K562 treated with DMSO at 1 percent for 12 hours (cell line): ENCODE results near the gene APOL4. TPM values are rescaled to one million over a fixed set of nuclear protein-coding genes. Genes with fewer than 3 reads are reported as not detected.

Experiments
- total RNA-seq: library from RNA; unstranded; fragments of 300-600 nt; gene quantifications from 2 replicates; pipeline ENCODE4 v1.2.3, GENCODE V29; 2022; ENCODE audit not compliant: insufficient read depth

Gene APOL4, protein sequence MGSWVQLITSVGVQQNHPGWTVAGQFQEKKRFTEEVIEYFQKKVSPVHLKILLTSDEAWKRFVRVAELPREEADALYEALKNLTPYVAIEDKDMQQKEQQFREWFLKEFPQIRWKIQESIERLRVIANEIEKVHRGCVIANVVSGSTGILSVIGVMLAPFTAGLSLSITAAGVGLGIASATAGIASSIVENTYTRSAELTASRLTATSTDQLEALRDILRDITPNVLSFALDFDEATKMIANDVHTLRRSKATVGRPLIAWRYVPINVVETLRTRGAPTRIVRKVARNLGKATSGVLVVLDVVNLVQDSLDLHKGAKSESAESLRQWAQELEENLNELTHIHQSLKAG
- total RNA-seq, result 15.9 and 26.1 TPM in 2 replicates

DNA sequence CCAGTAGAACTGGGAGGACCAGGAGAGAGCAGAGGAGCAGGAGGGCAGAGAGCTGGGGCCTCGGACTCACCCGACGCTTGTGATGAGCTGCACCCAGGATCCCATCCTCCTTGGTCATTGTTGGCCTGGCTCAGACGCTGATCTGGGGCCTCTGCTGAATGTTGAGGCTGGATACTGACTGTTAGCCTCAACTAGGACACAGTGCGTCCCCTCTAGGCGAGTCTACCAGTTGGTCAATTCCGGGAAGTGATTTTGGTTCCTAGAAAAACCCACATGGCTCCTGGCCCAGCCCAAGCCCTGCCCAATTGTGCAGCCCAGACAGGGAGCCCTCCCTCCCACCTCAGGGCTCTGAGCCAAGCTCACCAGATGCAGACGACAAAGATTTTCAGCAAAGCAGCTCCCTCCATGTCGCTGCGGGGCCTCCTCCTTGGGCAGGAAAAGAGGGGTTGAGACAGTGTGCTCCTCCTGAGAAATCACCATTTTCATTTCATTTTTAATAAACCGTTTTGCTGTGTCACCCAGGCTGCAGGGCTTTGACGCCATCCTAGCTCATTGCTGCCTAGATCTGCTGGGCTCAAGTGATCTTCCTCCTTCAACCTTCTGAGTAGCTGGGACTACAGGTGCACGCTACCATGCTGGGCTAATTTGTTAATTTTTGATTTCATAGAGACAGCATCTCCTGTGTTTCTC, at the start of gene APOL4:
APOL4 (minus strand) TSS at position 180 of the 690 bp plus-strand sequence; CDS start at position 105, 75 bp downstream.

DNA sequence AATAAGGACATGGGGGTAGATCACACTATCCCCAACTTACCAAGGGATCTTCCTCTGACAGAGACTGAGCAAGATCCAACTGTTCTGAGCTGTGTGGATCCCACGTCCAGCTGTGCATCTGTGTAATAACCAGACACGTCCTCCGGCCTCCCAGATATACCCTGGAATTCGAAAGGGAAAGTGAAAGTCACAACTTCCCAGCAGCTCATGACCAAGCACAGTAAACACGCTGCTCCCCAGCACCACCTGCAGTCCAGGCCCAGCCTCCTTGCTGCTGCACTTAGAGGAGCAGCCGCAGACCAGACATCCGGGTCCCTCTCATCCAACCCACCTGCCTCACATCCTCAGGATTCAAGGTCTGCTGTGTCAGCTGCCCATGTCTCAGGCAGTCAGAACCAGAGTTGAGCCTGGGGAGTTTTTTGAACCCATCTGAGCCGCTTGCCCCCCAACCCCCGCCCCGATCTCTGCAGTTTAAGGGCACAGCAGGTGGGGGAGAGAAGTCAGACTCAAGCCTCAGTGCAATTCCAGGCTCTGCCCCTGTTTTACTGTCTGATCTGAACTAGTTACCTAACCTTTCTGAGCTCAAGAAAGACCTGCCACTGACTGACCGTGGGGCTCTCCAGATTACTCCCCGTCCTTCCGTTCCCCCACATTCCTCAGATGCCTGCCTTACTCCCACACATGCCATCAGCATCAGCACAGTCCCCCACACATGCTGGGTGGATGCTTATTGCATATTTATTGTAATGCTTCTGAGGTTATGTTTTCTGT, 38.0 kb upstream of the APOL4 start, which contains the start of gene APOL2:
APOL2 (minus strand) TSS at position 127 of the 771 bp plus-strand sequence. CDS start 6,365 bp downstream, outside the sequence.

DNA sequence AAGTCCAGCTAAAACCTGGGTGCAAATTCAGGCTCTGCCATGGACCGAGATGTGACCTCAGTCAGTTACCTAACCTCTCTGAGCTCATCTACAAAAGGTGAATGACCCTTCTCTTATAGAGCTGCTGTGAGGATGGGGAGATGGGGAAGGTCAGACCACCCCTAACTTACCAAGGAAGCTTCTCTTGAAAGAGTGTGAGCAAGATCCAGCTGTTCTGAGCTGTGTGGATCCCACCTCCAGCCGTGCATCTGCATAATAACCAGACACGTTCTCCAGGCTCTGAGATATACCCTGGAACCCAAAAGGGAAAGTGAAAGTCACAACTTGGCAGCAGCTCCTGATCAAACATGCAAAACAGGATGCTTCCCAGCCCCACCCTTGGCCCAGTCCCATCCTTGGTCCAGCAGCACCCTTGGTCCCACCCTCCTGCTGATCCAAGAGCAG, 41.1 kb downstream of the APOL4 start, which contains the start of gene APOL3:
APOL3 (minus strand) TSS at position 257 of the 444 bp plus-strand sequence. CDS start 11,700 bp downstream, outside the sequence.

Other genes with a start within 250 kb of the APOL4 start
- 4.4 and 26.5 TPM in 2 replicates for gene RBFOX2, start 173.0 kb downstream of the APOL4 start, total RNA-seq
- gene APOL3, start 41.1 kb downstream of the APOL4 start, total RNA-seq, result 6.5 and 11.3 TPM in 2 replicates
- 11.1 and 26.2 TPM in 2 replicates for gene APOL2, start 37.7 kb upstream of the APOL4 start, total RNA-seq
- 27.3 and 66.1 TPM in 2 replicates for gene APOL1, start 51.3 kb upstream of the APOL4 start, total RNA-seq
- 30.9 and 89.2 TPM in 2 replicates for gene MYH9, start 186.2 kb upstream of the APOL4 start, total RNA-seq